GM21825 (cell line): Measurements from ENCODE around the gene GTF2A1L.

ENCODE experiments used
- ATAC-seq: cut with Tn5 transposase; IDR thresholded peaks from one replicate; pipeline ENCODE4 v1.9.1; 2021; ENCODE audit warnings: mild to moderate bottlenecking, moderate library complexity; ENCODE audit not compliant: unreplicated experiment

GTF2A1L gene

DNA sequence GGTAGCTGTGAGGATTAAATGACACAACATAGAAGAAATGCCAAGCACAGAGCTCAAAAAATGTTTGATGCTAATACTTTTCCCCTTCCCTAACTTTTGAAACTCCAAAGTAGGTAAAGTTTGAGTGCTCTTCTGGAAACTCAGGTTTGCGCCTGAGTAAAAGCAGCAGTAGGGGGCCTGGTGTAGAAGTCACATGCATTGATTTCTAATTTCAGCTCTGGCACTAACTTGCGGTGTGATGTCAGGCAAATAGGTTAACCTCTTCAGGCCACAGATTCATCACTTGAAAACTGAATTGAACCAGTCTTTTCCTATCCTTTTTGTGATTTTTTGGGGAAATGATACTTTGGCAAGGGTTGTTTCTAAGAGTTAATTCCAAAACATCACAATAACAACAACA lies 110.6 kb downstream of the GTF2A1L start:
- no peak for ATAC-seq

DNA sequence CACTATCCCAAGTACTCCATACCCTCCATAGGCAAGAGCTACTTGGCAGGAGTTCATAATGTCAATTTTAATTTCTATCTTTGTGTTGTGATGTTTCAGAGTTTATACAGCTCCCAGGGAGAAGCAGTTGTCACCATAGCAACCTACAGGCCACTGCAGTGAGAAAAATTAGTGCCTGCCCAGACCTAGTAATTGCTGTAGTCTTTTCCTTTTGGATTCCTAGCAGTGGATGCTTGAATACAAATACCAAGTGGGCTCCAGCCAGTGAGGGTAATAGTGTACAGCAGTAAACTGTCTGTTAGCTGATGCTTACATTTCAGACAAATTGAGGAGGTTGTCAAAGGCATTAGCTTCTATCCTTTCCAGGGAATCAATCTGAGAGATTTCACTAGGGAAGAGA lies 111.2 kb downstream of the GTF2A1L start:
- no peak for ATAC-seq
